Smooth muscle cell (in vitro differentiated cells): Measurements from ENCODE around the gene MAFG. TPM values are rescaled to one million over a fixed set of nuclear protein-coding genes. Genes with fewer than 3 reads are reported as not detected.

ENCODE experiments used
- DNase-seq: peaks from one replicate; lab custom pipeline; 2025; ENCODE audit not compliant: unreplicated experiment; lab: John Stamatoyannopoulos, UW
- H2AFZ ChIP-seq: fragments of 200-600 bp; sonication (generic); 2 replicates; pipeline ENCODE4 v1.6.0; 2016; ENCODE audit warnings: antibody characterized with exemption, low read depth, mild to moderate bottlenecking
- H3F3A ChIP-seq: fragments of 200-600 bp; sonication (generic); 2 replicates; pipeline ENCODE4 v1.6.0; 2017; ENCODE audit warnings: antibody characterized with exemption, low read depth
- H3K27ac ChIP-seq: fragments of 200-600 bp; sonication (generic); 2 replicates; pipeline ENCODE4 v1.5.1; 2016; ENCODE audit warnings: low read depth, mild to moderate bottlenecking
- H3K27me3 ChIP-seq: fragments of 200-600 bp; sonication (generic); 2 replicates; pipeline ENCODE4 v1.6.1; 2016; ENCODE audit warnings: low read depth, mild to moderate bottlenecking
- H3K36me3 ChIP-seq: fragments of 200-600 bp; sonication (generic); 2 replicates; pipeline ENCODE4 v1.5.1; 2016; ENCODE audit warnings: low read depth
- H3K4me1 ChIP-seq: fragments of 200-600 bp; sonication (generic); 2 replicates; pipeline ENCODE4 v1.5.1; 2016; ENCODE audit warnings: low read depth
- H3K4me2 ChIP-seq: fragments of 200-600 bp; sonication (generic); 2 replicates; pipeline ENCODE4 v1.6.0; 2016; ENCODE audit warnings: mild to moderate bottlenecking
- H3K4me3 ChIP-seq: fragments of 200-600 bp; sonication (generic); 2 replicates; pipeline ENCODE4 v1.5.1; 2016; ENCODE audit warnings: mild to moderate bottlenecking
- H3K79me2 ChIP-seq: fragments of 200-600 bp; sonication (generic); 2 replicates; pipeline ENCODE4 v1.6.0; 2016; ENCODE audit warnings: low read depth, mild to moderate bottlenecking
- H3K9ac ChIP-seq: fragments of 200-600 bp; sonication (generic); 2 replicates; pipeline ENCODE4 v1.6.0; 2016; ENCODE audit warnings: low read depth
- H3K9me3 ChIP-seq: fragments of 200-600 bp; sonication (generic); replicated peaks from 2 replicates; pipeline ENCODE4 v1.5.1; 2016; ENCODE audit warnings: low read depth
- H4K20me1 ChIP-seq: fragments of 200-600 bp; sonication (generic); 2 replicates; pipeline ENCODE4 v1.6.0; 2016; ENCODE audit warnings: low read depth
- CTCF ChIP-seq: fragments of 200-600 bp; sonication (generic); IDR thresholded peaks from 2 replicates; pipeline ENCODE4 v1.5.1; 2017; ENCODE audit warnings: borderline replicate concordance, mild to moderate bottlenecking, antibody characterized with exemption; ENCODE audit not compliant: insufficient read depth, poor library complexity, severe bottlenecking
- WGBS: methylation state at CpG from one replicate; pipeline ENCODE4 v1.1.7; 2016; ENCODE audit warnings: low lambda C conversion rate; 5-methylcytosine and 5-hydroxymethylcytosine counted together
- polyA plus RNA-seq: library from polyadenylated mRNA; unstranded; fragments of >200 nt; fragmentation: Nextera tagmentation; extraction: Ambion mirVana; gene quantifications from 2 replicates; pipeline ENCODE4 v1.2.1, GENCODE V29; 2016
- total RNA-seq: library from RNA; depleted of rRNA; stranded (reverse); fragments of >200 nt; gene quantifications from 2 replicates; pipeline ENCODE4 v1.2.3, GENCODE V29; 2014

MAFG gene
- total and polyA plus RNA-seq, 2 experiments from 2014 or later, result 15.3 to 30.3 TPM

- no peaks in the 10 kb centered on the region for H3K4me1 ChIP-seq
- H3K79me2 ChIP-seq, result no peaks in the 10 kb centered on the region
- H4K20me1 ChIP-seq, result no peaks in the 10 kb centered on the region
- WGBS, result 96% methylated on average over 12 of the region's 13 CpGs
- H3K27ac ChIP-seq, result no peak within 1 kb of the TSS
- H3K27me3 ChIP-seq, result no peaks in the 10 kb centered on the region
- no peak within 1 kb of the TSS for H3K4me2 ChIP-seq
- H3K4me3 ChIP-seq, result no peak within 1 kb of the TSS
- no peak for DNase-seq
- H3K9ac ChIP-seq, result no peak within 1 kb of the TSS
- H3K9me3 ChIP-seq, result no peaks in the 10 kb centered on the region
- no peak within 1 kb of the TSS for H2AFZ ChIP-seq
- H3F3A ChIP-seq, result no peaks in the 10 kb centered on the region
- no peak for TF ChIP-seq CTCF
- H3K36me3 ChIP-seq, result no peaks in the 10 kb centered on the region
These were observed 19.7 kb upstream of the MAFG start, which contains the start of gene MYADML2 for GRCh38 chr17:81947189-81947588. TSS of gene MYADML2 (minus strand) at chr17:81947233. CDS start at chr17:81941741, 5,492 bp downstream.

GRCh38 chr17:81944858-81945257 is 17.3 kb upstream of the MAFG start:
- Histone ChIP-seq H4K20me1 (no peaks in the 10 kb centered on the region), H3K9me3 (no peaks in the 10 kb centered on the region), H3K27me3 (no peaks in the 10 kb centered on the region), H3K27ac (no peak overlapping the region), H3K79me2 (no peaks in the 10 kb centered on the region), H3K4me3 (no peak overlapping the region), H3K36me3 (no peaks in the 10 kb centered on the region), H2AFZ (no peak overlapping the region), H3K9ac (no peak overlapping the region), H3K4me1 (no peaks in the 10 kb centered on the region), H3F3A (no peaks in the 10 kb centered on the region), H3K4me2 (no peak overlapping the region)
- TF ChIP-seq CTCF, result no peak
- 94% methylated on average over 9 of the region's 9 CpGs for WGBS
- no peak for DNase-seq

- Histone ChIP-seq H3K79me2 (no peaks in the 10 kb centered on the region), H2AFZ (no peak overlapping the region), H3K9ac (no peak overlapping the region), H3K36me3 (no peaks in the 10 kb centered on the region), H3K9me3 (no peaks in the 10 kb centered on the region), H3K27me3 (no peaks in the 10 kb centered on the region), H3F3A (no peaks in the 10 kb centered on the region), H4K20me1 (no peaks in the 10 kb centered on the region), H3K4me1 (no peaks in the 10 kb centered on the region), H3K27ac (no peak overlapping the region), H3K4me3 (no peak overlapping the region), H3K4me2 (no peak overlapping the region)
- no peak for TF ChIP-seq CTCF
- no peak for DNase-seq
- WGBS, result 73% methylated on average over 12 of the region's 12 CpGs
These were observed 14.6 kb upstream of the MAFG start for GRCh38 chr17:81942167-81942553.

- H3K9me3 ChIP-seq, result no peaks in the 10 kb centered on the region
- no peaks in the 10 kb centered on the region for H3K27me3 ChIP-seq
- no peaks in the 10 kb centered on the region for H3F3A ChIP-seq
- no peaks in the 10 kb centered on the region for H3K36me3 ChIP-seq
- no peak overlapping the region for H3K27ac ChIP-seq
- H3K4me1 ChIP-seq, result no peaks in the 10 kb centered on the region
- no peak for DNase-seq
- H4K20me1 ChIP-seq, result no peaks in the 10 kb centered on the region
- peaks cover 4% of the 10 kb centered on the region for H3K79me2 ChIP-seq
- no peak overlapping the region for H3K4me3 ChIP-seq
- H2AFZ ChIP-seq, result no peak overlapping the region
- WGBS, result 69% methylated on average over 26 of the region's 30 CpGs
- H3K4me2 ChIP-seq, result no peak overlapping the region
- TF ChIP-seq CTCF, result no peak
- H3K9ac ChIP-seq, result no peak overlapping the region
These were observed 14.1 kb upstream of the MAFG start for GRCh38 chr17:81941484-81942166.
